CD4-positive, alpha-beta T cell treated with Interleukin-17A for 1 hour (primary cell): ENCODE measurements around the gene TLR9.

Source experiments
- DNase-seq: peaks from one replicate; pipeline ENCODE4 v3.0.0-alpha.2; 2020

TLR9 gene

GRCh38 chr3:52215351-52215750 is 10.1 kb downstream of the TLR9 start:
- DNase-seq: no peak

- DNase-seq: no peak
Measured at GRCh38 chr3:52213901-52214300, 11.5 kb downstream of the TLR9 start.

- DNase-seq: no peak
Measured at GRCh38 chr3:52213005-52213404, 12.4 kb downstream of the TLR9 start.

GRCh38 chr3:52211268-52211891 is 14.1 kb downstream of the TLR9 start:
- no peak for DNase-seq

- no peak for DNase-seq
Measured at GRCh38 chr3:52210550-52211046, 14.8 kb downstream of the TLR9 start.

GRCh38 chr3:52210037-52210436 is 15.4 kb downstream of the TLR9 start:
- no peak for DNase-seq

GRCh38 chr3:52208556-52208955 is 16.9 kb downstream of the TLR9 start:
- no peak for DNase-seq

- no peak for DNase-seq
Measured at GRCh38 chr3:52205727-52206372, 19.6 kb downstream of the TLR9 start.

- DNase-seq: no peak
Measured at GRCh38 chr3:52204337-52205073, 20.9 kb downstream of the TLR9 start.

- DNase-seq: no peak
Measured at GRCh38 chr3:52203701-52204100, 21.7 kb downstream of the TLR9 start.

- no peak for DNase-seq
Measured at GRCh38 chr3:52202384-52203077, 22.9 kb downstream of the TLR9 start.

GRCh38 chr3:52200981-52201679 is 24.3 kb downstream of the TLR9 start:
- DNase-seq: no peak

- DNase-seq: no peak
Measured at GRCh38 chr3:52198643-52199608, 26.5 kb downstream of the TLR9 start.

GRCh38 chr3:52197842-52198625 is 27.4 kb downstream of the TLR9 start, which contains the start of gene ALAS1:
Gene ALAS1 (plus strand): TSS chr3:52198160. CDS start chr3:52199242, 1,082 bp downstream.
- DNase-seq: peak; percentile 93

- no peak for DNase-seq
Measured at GRCh38 chr3:52197499-52197841, 28.0 kb downstream of the TLR9 start.

- DNase-seq: no peak
Measured at GRCh38 chr3:52196977-52197376, 28.5 kb downstream of the TLR9 start.

GRCh38 chr3:52195823-52196331 is 29.6 kb downstream of the TLR9 start:
- no peak for DNase-seq

- no peak for DNase-seq
Measured at GRCh38 chr3:52195291-52195597, 30.2 kb downstream of the TLR9 start.

GRCh38 chr3:52194485-52195290 is 30.8 kb downstream of the TLR9 start:
- DNase-seq: no peak

- DNase-seq: no peak
Measured at GRCh38 chr3:52193065-52193464, 32.4 kb downstream of the TLR9 start.
